Right renal pelvis (tissue), 4 donors: Measurements from ENCODE around the gene RXFP2. TPM values are rescaled to one million over a fixed set of nuclear protein-coding genes. Genes with fewer than 3 reads are reported as not detected.

ENCODE experiments used
- DNase-seq, 4 donors: peaks; one replicate each; pipeline ENCODE4 v3.0.0-alpha.2; 2013; ENCODE audit warnings: low read depth in 4 of 4, low spot score in 3 of 4, missing footprints in 1 of 4
- polyA plus RNA-seq, 4 donors: library from polyadenylated mRNA; unstranded; fragments of 120-200 nt; gene quantifications; one replicate each; pipeline ENCODE4 v1.2.1, GENCODE V29; 2013; ENCODE audit not compliant: insufficient read length in 4 of 4

Gene RXFP2
- polyA plus RNA-seq, 4 donors, result 0.06 to 0.65 (median 0.40) TPM

GRCh38 chr13:31818236-31818635, 78.9 kb downstream of the RXFP2 start:
- no peak for DNase-seq

GRCh38 chr13:31824705-31825517, 85.6 kb downstream of the RXFP2 start:
- no peak for DNase-seq

- DNase-seq, result no peak
Observed at GRCh38 chr13:31826521-31826920, 87.2 kb downstream of the RXFP2 start.

- no peak for DNase-seq
Observed at GRCh38 chr13:31827707-31828106, 88.4 kb downstream of the RXFP2 start.

GRCh38 chr13:31835932-31836331, 96.6 kb downstream of the RXFP2 start:
- DNase-seq, result no peak

- no peak for DNase-seq
Observed at GRCh38 chr13:31843044-31843443, 103.7 kb downstream of the RXFP2 start.

GRCh38 chr13:31846182-31846938, 107.0 kb downstream of the RXFP2 start:
- peak; percentile 72 to 82 (median 80) for DNase-seq

- DNase-seq, result no peak
Observed at GRCh38 chr13:31846961-31847752, 107.8 kb downstream of the RXFP2 start.

- no peak for DNase-seq
Observed at GRCh38 chr13:31848621-31849020, 109.3 kb downstream of the RXFP2 start.

- DNase-seq, result no peak
Observed at GRCh38 chr13:31849206-31849605, 109.9 kb downstream of the RXFP2 start.

- no peak for DNase-seq
Observed at GRCh38 chr13:31850041-31850555, 110.8 kb downstream of the RXFP2 start.

GRCh38 chr13:31851216-31851615, 111.9 kb downstream of the RXFP2 start:
- no peak for DNase-seq
